MG63 (cell line): ENCODE results near the gene GSG1L. TPM values are rescaled to one million over a fixed set of nuclear protein-coding genes. Genes with fewer than 3 reads are reported as not detected.

ENCODE experiments used
- DNase-seq: peaks from one replicate; pipeline ENCODE4 v3.0.0-alpha.2; 2020
- H3K27me3 ChIP-seq: fragments of 250-450 bp; sonication (Bioruptor Pico); 2 replicates; pipeline ENCODE4 v1.5.1; 2020; ENCODE audit warnings: mild to moderate bottlenecking, moderate library complexity
- H3K36me3 ChIP-seq: fragments of 250-450 bp; sonication (Bioruptor Pico); 2 replicates; pipeline ENCODE4 v1.5.1; 2020; ENCODE audit warnings: mild to moderate bottlenecking, moderate library complexity
- H3K4me3 ChIP-seq: fragments of 250-450 bp; sonication (Bioruptor Pico); 2 replicates; pipeline ENCODE4 v1.5.1; 2020; ENCODE audit warnings: mild to moderate bottlenecking, moderate library complexity
- H3K9me3 ChIP-seq: fragments of 250-450 bp; sonication (Bioruptor Pico); 2 replicates; pipeline ENCODE4 v1.5.1; 2020; ENCODE audit warnings: mild to moderate bottlenecking, moderate library complexity
- total RNA-seq: library from RNA; depleted of rRNA; stranded (reverse); fragments of >200 nt; shearing (Covaris generic); gene quantifications from 2 replicates; pipeline ENCODE4 v1.2.3, GENCODE V29; 2014; ENCODE audit warnings: low replicate concordance

GSG1L gene
- total RNA-seq, 1 experiment from 2014 or later = 7.3 TPM

- H3K36me3 ChIP-seq = peaks cover 76% of the 10 kb centered on the region
- DNase-seq = no peak
- H3K4me3 ChIP-seq = no peak overlapping the region
Observed at GRCh38 chr16:28098171-28098958, 34.9 kb upstream of the GSG1L start.

GRCh38 chr16:28096983-28097899 lies 33.7 kb upstream of the GSG1L start:
- Histone ChIP-seq H3K9me3 (no peaks in the 10 kb centered on the region), H3K4me3 (no peak overlapping the region), H3K36me3 (peaks cover 65% of the 10 kb centered on the region), H3K27me3 (no peaks in the 10 kb centered on the region)
- no peak for DNase-seq

More at GRCh38 chr16:28098171-28098958, 34.9 kb upstream of the GSG1L start:
- no peaks in the 10 kb centered on the region for H3K27me3 ChIP-seq
- no peaks in the 10 kb centered on the region for H3K9me3 ChIP-seq

GRCh38 chr16:28093385-28093725 lies 29.8 kb upstream of the GSG1L start:
- Histone ChIP-seq H3K27me3 (no peaks in the 10 kb centered on the region), H3K36me3 (peaks cover 37% of the 10 kb centered on the region), H3K9me3 (no peaks in the 10 kb centered on the region), H3K4me3 (no peak overlapping the region)
- no peak for DNase-seq

- Histone ChIP-seq H3K27me3 (no peaks in the 10 kb centered on the region), H3K4me3 (no peak overlapping the region), H3K36me3 (peaks cover 32% of the 10 kb centered on the region), H3K9me3 (no peaks in the 10 kb centered on the region)
- no peak for DNase-seq
Observed at GRCh38 chr16:28092721-28093384, 29.3 kb upstream of the GSG1L start.

GRCh38 chr16:28091656-28092055 lies 28.1 kb upstream of the GSG1L start:
- Histone ChIP-seq H3K4me3 (no peak overlapping the region), H3K9me3 (no peaks in the 10 kb centered on the region), H3K36me3 (peaks cover 22% of the 10 kb centered on the region), H3K27me3 (no peaks in the 10 kb centered on the region)
- DNase-seq = no peak

GRCh38 chr16:28090646-28091377 lies 27.3 kb upstream of the GSG1L start:
- Histone ChIP-seq H3K36me3 (peaks cover 19% of the 10 kb centered on the region), H3K9me3 (no peaks in the 10 kb centered on the region), H3K4me3 (no peak overlapping the region), H3K27me3 (no peaks in the 10 kb centered on the region)
- no peak for DNase-seq

- peaks cover 15% of the 10 kb centered on the region for H3K36me3 ChIP-seq
- H3K4me3 ChIP-seq = no peak overlapping the region
- H3K27me3 ChIP-seq = no peaks in the 10 kb centered on the region
- no peaks in the 10 kb centered on the region for H3K9me3 ChIP-seq
- DNase-seq = no peak
Observed at GRCh38 chr16:28089992-28090365, 26.5 kb upstream of the GSG1L start.

GRCh38 chr16:28089205-28089991 lies 25.9 kb upstream of the GSG1L start:
- no peaks in the 10 kb centered on the region for H3K9me3 ChIP-seq
- H3K4me3 ChIP-seq = no peak overlapping the region
- peaks cover 15% of the 10 kb centered on the region for H3K36me3 ChIP-seq
- no peaks in the 10 kb centered on the region for H3K27me3 ChIP-seq
- DNase-seq = no peak

GRCh38 chr16:28087675-28088300 lies 24.3 kb upstream of the GSG1L start:
- no peaks in the 10 kb centered on the region for H3K9me3 ChIP-seq
- DNase-seq = no peak

GRCh38 chr16:28087140-28087660 lies 23.7 kb upstream of the GSG1L start:
- no peaks in the 10 kb centered on the region for H3K9me3 ChIP-seq
- H3K4me3 ChIP-seq = no peak overlapping the region
- peaks cover 7% of the 10 kb centered on the region; the same call in 1 of the 2 replicates for H3K36me3 ChIP-seq
- DNase-seq = no peak
- no peaks in the 10 kb centered on the region for H3K27me3 ChIP-seq

More at GRCh38 chr16:28087675-28088300, 24.3 kb upstream of the GSG1L start:
- no peak overlapping the region for H3K4me3 ChIP-seq
- H3K36me3 ChIP-seq = peaks cover 7% of the 10 kb centered on the region; the same call in 1 of the 2 replicates
- no peaks in the 10 kb centered on the region for H3K27me3 ChIP-seq

GRCh38 chr16:28086186-28087139 lies 22.9 kb upstream of the GSG1L start:
- Histone ChIP-seq H3K4me3 (no peak overlapping the region), H3K36me3 (peaks cover 4% of the 10 kb centered on the region; the same call in 1 of the 2 replicates), H3K9me3 (no peaks in the 10 kb centered on the region), H3K27me3 (no peaks in the 10 kb centered on the region)
- DNase-seq = no peak

- Histone ChIP-seq H3K36me3 (no peaks in the 10 kb centered on the region; the same call in 1 of the 2 replicates), H3K27me3 (no peaks in the 10 kb centered on the region), H3K4me3 (no peak overlapping the region), H3K9me3 (no peaks in the 10 kb centered on the region)
- no peak for DNase-seq
Observed at GRCh38 chr16:28085389-28086171, 22.1 kb upstream of the GSG1L start.

- no peak for DNase-seq
- H3K9me3 ChIP-seq = no peaks in the 10 kb centered on the region
- no peak overlapping the region for H3K4me3 ChIP-seq
- no peaks in the 10 kb centered on the region for H3K27me3 ChIP-seq
- no peaks in the 10 kb centered on the region; the same call in 1 of the 2 replicates for H3K36me3 ChIP-seq
Observed at GRCh38 chr16:28084209-28084608, 20.7 kb upstream of the GSG1L start.
